Mesodermal cell (in vitro differentiated cells): Measurements from ENCODE around the gene VWA8.

Experiments used
- H3K27ac ChIP-seq: 2 replicates; pipeline ENCODE4 v1.7.0; 2013; ENCODE audit warnings: mild to moderate bottlenecking, low read depth, low read length, moderate library complexity; ENCODE audit not compliant: severe bottlenecking
- H3K36me3 ChIP-seq: 2 replicates; pipeline ENCODE4 v1.7.1; 2013; ENCODE audit warnings: mild to moderate bottlenecking, low read length, moderate library complexity; ENCODE audit not compliant: control insufficient read depth, insufficient read depth
- H3K4me1 ChIP-seq: one replicate; pipeline ENCODE4 v1.7.1; 2013; ENCODE audit warnings: mild to moderate bottlenecking, low read length; ENCODE audit not compliant: insufficient read depth, control insufficient read depth, poor library complexity, severe bottlenecking
- H3K4me3 ChIP-seq: 2 replicates; pipeline ENCODE4 v1.7.0; 2013; ENCODE audit warnings: low read length, control low read depth, mild to moderate bottlenecking; ENCODE audit not compliant: insufficient read depth, poor library complexity, severe bottlenecking; ENCODE audit errors: extremely low read depth
- H3K9me3 ChIP-seq: 2 replicates; pipeline ENCODE4 v1.7.1; 2013; ENCODE audit warnings: mild to moderate bottlenecking, low read length, moderate library complexity; ENCODE audit not compliant: control insufficient read depth
- WGBS, 2 experiments: methylation state at CpG; one replicate each; pipeline ENCODE4 v1.1.5; 2013; ENCODE audit warnings: missing lambda C conversion rate in 2 of 2; ENCODE audit not compliant: insufficient coverage in 2 of 2; 5-methylcytosine and 5-hydroxymethylcytosine counted together

Gene VWA8

DNA sequence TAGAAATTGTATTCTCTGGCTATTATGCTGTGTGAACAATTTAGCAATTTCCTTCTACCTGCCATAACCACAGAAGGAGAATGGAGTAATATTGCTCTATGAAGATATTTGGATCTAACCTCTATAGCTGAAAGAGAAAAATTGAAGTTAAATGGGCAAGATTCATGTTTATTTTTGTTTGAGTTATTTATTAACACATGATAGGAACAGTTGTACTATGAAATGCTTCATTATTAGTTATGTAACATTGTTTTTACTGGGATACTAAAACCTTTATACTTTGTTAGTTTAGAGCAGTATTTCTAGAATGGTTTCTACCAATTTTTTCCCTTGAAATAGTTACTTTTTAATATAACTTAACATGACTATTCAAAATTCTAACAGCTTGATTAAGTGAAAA, 27.3 kb upstream of the VWA8 start:
- H3K4me1 ChIP-seq: no peaks in the 10 kb centered on the region
- H3K4me3 ChIP-seq: no peak overlapping the region
- H3K27ac ChIP-seq: no peak overlapping the region
- H3K36me3 ChIP-seq: no peaks in the 10 kb centered on the region
- H3K9me3 ChIP-seq: no peaks in the 10 kb centered on the region

DNA sequence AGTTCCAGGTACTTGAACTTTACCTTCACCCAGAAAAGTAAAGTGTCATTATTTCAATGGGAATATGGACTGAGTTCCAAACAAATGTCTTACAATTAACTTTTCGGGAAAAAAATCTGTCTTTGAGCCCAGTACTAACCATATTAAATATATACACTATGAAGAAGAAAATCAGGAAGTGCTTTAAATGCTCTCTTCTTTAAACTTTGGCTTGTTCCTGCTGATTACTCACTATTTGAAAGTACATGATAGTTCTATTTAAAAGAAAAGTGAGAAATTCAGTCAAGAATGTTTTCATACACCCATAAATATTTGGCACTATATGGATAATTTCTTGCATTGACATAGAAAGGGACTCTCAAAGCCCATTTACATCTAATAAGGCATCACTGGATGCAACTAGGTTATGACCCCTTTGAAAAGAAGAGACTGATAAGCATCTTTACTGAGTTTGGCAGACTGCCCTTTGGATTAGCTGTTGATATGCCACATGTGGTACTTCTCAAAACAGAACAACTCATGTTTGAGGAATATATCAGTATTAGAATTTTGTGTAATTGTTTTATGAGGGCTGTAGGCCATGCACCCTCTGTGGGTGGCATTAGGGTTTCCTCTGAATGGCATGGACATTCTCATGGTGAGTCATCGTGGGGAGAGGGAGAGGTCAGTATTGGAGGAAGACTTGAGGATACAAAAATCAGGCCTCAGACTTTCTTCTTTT, 25.0 kb upstream of the VWA8 start:
- Histone ChIP-seq H3K4me1 (no peaks in the 10 kb centered on the region), H3K4me3 (no peak overlapping the region), H3K36me3 (no peaks in the 10 kb centered on the region), H3K9me3 (no peaks in the 10 kb centered on the region), H3K27ac (no peak overlapping the region)
- WGBS, 2 experiments: 83 to 100% methylated on average over 1 of the region's 2 CpGs

DNA sequence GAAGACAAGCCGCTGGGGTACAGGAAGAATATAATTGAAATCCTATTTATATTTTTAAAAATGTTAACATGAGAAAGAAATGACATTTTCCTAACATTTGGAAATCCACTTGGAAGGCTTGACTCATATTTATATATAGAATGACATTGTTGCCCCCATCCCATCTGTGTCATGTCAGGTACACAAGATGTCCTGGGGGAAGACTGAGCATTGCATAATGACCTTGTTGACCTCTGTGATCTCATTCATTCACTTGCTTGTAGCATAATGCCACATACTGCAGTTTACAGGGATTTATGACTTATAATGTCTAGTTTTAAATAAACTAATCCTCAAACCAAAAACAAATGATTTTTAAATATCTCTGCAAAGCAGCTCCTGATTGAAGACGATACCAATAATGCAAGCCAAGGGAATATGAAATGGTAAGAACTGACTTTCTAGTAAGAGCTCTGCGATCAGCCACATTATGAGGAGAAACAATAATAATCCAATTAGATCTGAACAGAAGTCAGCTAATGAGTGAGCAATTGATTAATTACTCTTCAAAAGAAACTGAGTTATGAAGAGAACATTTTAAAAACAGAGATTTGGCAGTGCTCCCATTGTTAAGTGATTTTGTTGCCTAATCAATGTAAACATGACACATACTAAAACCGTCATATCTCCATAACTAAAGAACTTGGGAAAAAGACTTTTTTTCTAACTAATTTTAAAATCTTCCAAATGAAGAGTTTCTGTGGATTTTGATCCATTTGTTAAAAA, 21.2 kb upstream of the VWA8 start:
- 100% methylated on average over 1 to 2 of the region's 4 CpGs for WGBS, 2 experiments
- H3K4me1 ChIP-seq: no peaks in the 10 kb centered on the region
- no peak overlapping the region for H3K27ac ChIP-seq
- no peak overlapping the region for H3K4me3 ChIP-seq
- H3K36me3 ChIP-seq: no peaks in the 10 kb centered on the region
- no peaks in the 10 kb centered on the region for H3K9me3 ChIP-seq

DNA sequence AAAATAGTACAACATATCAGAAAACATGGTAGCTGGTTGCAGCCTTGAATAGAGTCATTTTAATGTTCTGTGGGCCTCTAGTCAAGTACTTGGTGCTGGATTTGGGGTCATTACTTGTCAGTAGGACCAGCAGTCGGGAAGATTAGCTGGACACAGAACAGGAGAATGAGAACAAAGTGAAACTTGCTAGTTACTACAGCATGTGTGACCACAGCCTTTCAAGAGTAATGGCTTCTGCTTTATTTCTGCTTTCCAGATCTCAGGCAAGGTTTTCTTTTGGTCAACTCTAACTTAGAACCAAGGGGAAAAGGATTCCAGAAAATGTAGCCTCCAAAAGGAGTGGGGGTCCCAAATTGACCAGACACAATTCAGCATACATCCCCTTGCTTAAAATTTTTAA, 17.1 kb upstream of the VWA8 start:
- Histone ChIP-seq H3K27ac (no peak overlapping the region), H3K9me3 (no peaks in the 10 kb centered on the region), H3K4me1 (no peaks in the 10 kb centered on the region), H3K4me3 (no peak overlapping the region), H3K36me3 (no peaks in the 10 kb centered on the region)
- whole genome bisulfite sequencing, 2 experiments: 78 to 80% methylated on average over 1 of the region's 1 CpG

DNA sequence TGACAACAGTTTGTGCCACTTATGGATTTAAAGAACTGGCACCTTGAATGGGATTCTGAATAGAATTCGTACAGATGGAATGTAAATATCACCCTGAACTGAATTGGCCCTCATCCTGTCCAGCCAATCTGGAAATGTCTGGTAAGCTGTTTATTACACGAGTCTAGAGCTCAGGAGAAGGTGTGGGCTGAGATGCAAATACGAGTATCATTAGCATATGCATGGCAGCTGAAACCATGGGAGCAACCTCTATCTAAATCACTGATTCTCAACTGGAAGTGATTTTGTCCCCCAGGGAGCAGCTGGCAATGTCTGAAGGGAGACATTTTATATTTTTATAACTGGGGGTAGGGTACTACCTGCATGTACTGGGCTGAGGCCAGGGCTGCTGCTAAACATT, 15.6 kb upstream of the VWA8 start:
- no peaks in the 10 kb centered on the region for H3K36me3 ChIP-seq
- no peak overlapping the region for H3K4me3 ChIP-seq
- peaks cover 2% of the 10 kb centered on the region for H3K4me1 ChIP-seq
- H3K27ac ChIP-seq: no peak overlapping the region
- H3K9me3 ChIP-seq: no peaks in the 10 kb centered on the region
- WGBS, 2 experiments: 67 to 86% methylated on average over 1 to 3 of the region's 3 CpGs

DNA sequence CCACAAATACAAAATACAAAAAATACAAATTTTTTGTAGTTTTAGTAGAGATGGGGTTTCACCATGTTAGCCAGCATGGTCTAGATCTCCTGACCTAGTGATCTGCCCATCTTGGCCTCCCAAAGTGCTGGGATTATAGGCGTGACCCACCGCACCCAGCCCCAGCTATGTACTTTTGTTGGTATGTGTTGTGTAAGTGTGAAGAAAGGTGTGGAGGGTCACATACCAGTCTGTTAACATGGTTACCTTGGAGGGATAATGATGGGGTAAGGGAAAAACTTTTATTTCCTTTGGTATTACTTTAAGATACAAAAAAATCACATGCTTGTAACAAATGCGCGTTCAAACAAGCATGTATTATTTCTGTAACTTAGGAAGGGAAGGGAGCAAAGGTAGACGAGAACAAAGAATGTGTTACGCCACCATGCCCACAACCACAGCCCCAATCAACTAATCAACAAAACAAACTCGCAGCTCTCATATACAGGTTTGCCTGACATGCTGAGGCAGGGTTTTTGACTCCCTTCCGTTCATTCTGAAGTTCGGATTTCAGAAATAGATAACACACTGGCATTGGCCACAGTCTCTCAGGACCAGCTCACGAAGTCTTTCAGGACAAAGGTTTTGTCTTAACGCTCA, 13.5 kb upstream of the VWA8 start:
- Histone ChIP-seq H3K4me1 (peaks cover 6% of the 10 kb centered on the region), H3K36me3 (no peaks in the 10 kb centered on the region), H3K4me3 (no peak overlapping the region), H3K27ac (no peak overlapping the region), H3K9me3 (no peaks in the 10 kb centered on the region)
- 93 to 94% methylated on average over 5 to 7 of the region's 11 CpGs for WGBS, 2 experiments

DNA sequence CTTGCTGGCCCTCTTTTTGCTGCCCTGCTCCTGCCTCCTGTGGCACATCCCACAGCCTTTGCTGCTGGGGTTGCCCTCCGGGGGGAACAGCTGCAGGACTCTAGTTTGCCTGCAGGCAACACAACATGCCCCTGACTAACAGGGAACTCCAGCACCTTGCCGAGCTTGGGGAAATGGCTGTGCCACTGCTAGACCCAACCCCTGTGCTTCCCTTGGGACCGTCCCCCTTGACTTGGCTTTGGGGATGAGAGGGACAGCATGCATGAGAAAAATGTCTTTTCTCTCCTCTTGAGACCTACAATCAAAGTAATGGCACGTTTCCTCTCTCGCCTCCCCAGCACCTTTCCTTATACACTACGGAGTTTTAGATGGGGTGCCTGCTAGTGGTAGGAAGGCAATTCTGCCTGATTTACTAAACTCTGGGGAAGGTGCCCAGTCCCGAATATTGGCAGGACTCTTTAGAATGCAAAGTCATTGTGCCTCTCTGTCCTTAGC, 12.4 kb upstream of the VWA8 start:
- WGBS, 2 experiments: 51 to 60% methylated on average over 1 to 3 of the region's 7 CpGs
- Histone ChIP-seq H3K27ac (no peak overlapping the region), H3K9me3 (no peaks in the 10 kb centered on the region), H3K4me1 (peaks cover 6% of the 10 kb centered on the region), H3K4me3 (no peak overlapping the region), H3K36me3 (no peaks in the 10 kb centered on the region)

DNA sequence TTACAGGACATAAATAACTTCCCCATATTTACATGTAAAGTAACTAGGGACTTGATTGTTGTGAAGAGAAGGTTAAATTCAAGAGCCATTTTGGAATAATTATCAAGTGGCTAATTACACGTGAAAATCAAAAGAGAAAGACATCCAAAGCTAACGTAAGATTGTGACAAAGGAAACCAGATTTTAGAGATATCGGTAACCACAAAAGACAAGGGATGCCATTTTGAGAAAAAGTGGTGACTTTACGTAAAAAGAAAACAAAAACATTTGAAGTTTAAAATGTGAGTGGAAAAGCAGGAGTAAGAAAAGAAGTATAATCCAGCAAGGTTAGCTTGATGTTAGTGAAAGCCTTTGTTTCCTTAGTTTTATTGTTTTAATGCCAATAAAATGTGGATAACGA, 10.9 kb upstream of the VWA8 start:
- H3K9me3 ChIP-seq: no peaks in the 10 kb centered on the region
- H3K4me1 ChIP-seq: peaks cover 6% of the 10 kb centered on the region
- H3K4me3 ChIP-seq: no peak overlapping the region
- no peaks in the 10 kb centered on the region for H3K36me3 ChIP-seq
- WGBS, 2 experiments: 89 to 100% methylated on average over 4 of the region's 5 CpGs
- H3K27ac ChIP-seq: no peak overlapping the region

DNA sequence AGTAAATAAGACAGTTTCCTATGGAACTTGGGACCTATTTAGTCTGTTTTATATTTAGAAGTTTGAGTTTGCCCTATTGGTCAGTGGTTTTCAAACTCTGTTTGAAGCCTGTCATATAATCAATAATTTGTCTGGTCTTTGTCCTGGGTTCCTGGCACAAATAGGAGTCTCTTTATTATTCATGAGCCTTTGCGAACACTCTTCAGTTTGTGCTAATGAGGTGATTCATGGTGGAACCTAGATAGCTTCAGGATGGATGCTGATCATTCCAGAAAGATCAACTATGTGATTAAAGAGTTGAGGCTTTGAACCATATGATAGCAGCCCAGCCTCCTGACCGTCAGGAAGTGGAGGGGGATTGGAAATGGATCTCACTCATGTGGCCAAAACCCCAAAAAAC, 10.0 kb upstream of the VWA8 start:
- Histone ChIP-seq H3K4me1 (peaks cover 6% of the 10 kb centered on the region), H3K9me3 (no peaks in the 10 kb centered on the region), H3K27ac (no peak overlapping the region), H3K36me3 (no peaks in the 10 kb centered on the region), H3K4me3 (no peak overlapping the region)
- 79 to 88% methylated on average over 1 to 2 of the region's 2 CpGs for WGBS, 2 experiments

DNA sequence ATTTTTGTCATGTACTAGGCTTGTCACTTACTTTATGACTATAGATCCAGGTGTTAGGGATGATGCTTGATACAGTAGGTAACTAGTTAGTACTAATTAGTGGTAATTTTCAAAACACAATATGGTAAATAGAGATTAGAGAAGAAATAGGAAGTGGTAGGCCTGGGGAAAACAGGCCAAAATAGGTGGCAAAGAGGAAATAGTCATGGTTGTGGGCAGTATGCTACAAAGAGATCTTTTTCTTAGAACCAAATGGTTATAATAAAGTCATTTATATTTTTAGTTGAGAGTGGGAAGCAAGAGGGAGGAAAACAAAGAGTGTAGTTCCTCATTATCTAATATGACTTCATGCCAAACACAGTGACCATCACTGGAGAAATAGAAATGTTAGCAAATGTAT, 9.1 kb upstream of the VWA8 start:
- Histone ChIP-seq H3K36me3 (no peaks in the 10 kb centered on the region), H3K4me1 (peaks cover 6% of the 10 kb centered on the region), H3K9me3 (no peaks in the 10 kb centered on the region), H3K4me3 (no peak overlapping the region), H3K27ac (no peak overlapping the region)

DNA sequence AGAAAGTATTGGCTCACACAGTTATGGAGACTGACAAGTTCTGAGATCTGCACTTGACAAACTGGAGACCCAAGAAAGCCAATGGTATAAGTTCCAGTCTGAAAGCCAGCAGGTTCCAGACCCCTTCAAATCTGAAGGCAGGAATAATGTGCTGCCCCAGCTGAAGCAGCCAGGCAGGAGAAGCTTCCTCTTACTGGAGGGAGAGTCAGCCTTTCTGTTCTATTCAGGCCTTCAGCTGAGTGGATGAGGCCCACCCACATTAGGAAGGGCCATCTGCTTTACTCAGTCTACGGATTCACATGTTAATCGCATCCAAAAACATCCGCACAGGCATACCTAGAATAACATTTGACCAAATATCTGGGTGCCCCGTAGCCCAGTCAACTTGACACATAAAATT, 8.2 kb upstream of the VWA8 start:
- H3K4me1 ChIP-seq: peaks cover 6% of the 10 kb centered on the region
- H3K36me3 ChIP-seq: no peaks in the 10 kb centered on the region
- no peaks in the 10 kb centered on the region for H3K9me3 ChIP-seq
- H3K4me3 ChIP-seq: no peak overlapping the region
- H3K27ac ChIP-seq: no peak overlapping the region
- 95 to 100% methylated on average over 2 to 4 of the region's 4 CpGs for WGBS, 2 experiments
